ENCODE results near the gene SPEM1. TPM values are rescaled to one million over a fixed set of nuclear protein-coding genes. Genes with fewer than 3 reads are reported as not detected.
A peak's percentile ranks its signal among the peaks of the same experiment; 100 is the strongest.

The SPEM1 gene
- total and polyA plus RNA-seq, 2 of the 13 experiments (the other 11 are each of a cell fraction or from before 2014, with no cell fraction given) = not detected

GRCh38 chr17:7403977-7404736 is 16.0 kb upstream of the SPEM1 start, which contains the start of gene TMEM256 (continued):
- peak; percentile 65 for TF ChIP-seq GABPB1 (CRISPR knock-in tag; IDR thresholded peaks at IDR 0.05)
- peak; percentile 76 for TF ChIP-seq SNAPC2 (CRISPR knock-in tag; IDR thresholded peaks at IDR 0.05)
- TF ChIP-seq ZNF484 (CRISPR knock-in tag; IDR thresholded peaks at IDR 0.05; ENCODE audit: borderline replicate concordance, low read depth) = no peak
- peak; percentile 86 for TF ChIP-seq NFYB (CRISPR knock-in tag; IDR thresholded peaks at IDR 0.05)
- TF ChIP-seq IKZF5 (CRISPR knock-in tag; IDR thresholded peaks at IDR 0.05) = 0 out of 2 replicates have a peak, but pooled peaks have one; percentile 41
- TF ChIP-seq EED (CRISPR knock-in tag; IDR thresholded peaks at IDR 0.05) = 0 out of 2 replicates have a peak, but pooled peaks have one; percentile 58
- no peak for TF ChIP-seq NR2F2 (IDR thresholded peaks at IDR 0.05; ENCODE audit: borderline replicate concordance, low read depth)
- 0 out of 2 replicates have a peak, but pooled peaks have one; percentile 59 for TF ChIP-seq NKX3-1 (CRISPR knock-in tag; IDR thresholded peaks at IDR 0.05)
- TF ChIP-seq PRDM10 (CRISPR knock-in tag; IDR thresholded peaks at IDR 0.05; ENCODE audit: low read depth) = peak; percentile 75; the same call in 1 of the 2 replicates
- TF ChIP-seq ZNF770 (CRISPR knock-in tag; IDR thresholded peaks at IDR 0.05) = no peak
- peak; percentile 31; the same call in 1 of the 2 replicates for TF ChIP-seq MYC (CRISPR knock-in tag; IDR thresholded peaks at IDR 0.05; ENCODE audit: borderline replicate concordance)
- no peak for TF ChIP-seq ATF7-NPFF (CRISPR knock-in tag; IDR thresholded peaks at IDR 0.05; ENCODE audit: low read depth)
- TF ChIP-seq HMGXB4 (CRISPR knock-in tag; IDR thresholded peaks at IDR 0.05; ENCODE audit: borderline replicate concordance in 1 of 2, low read depth in 1 of 2) = peak; percentile 31 to 33; a peak in 1 of 4 replicates
- TF ChIP-seq GZF1 (CRISPR knock-in tag; IDR thresholded peaks at IDR 0.05) = no peak
- TF ChIP-seq PLSCR1 (CRISPR knock-in tag; IDR thresholded peaks at IDR 0.05; ENCODE audit: borderline replicate concordance) = no peak
- TF ChIP-seq SPEN (CRISPR knock-in tag; IDR thresholded peaks at IDR 0.05; ENCODE audit: low read depth) = 0 out of 2 replicates have a peak, but pooled peaks have one; percentile 11
